Measurements from ENCODE around the gene CACNA1D.

CACNA1D gene

DNA sequence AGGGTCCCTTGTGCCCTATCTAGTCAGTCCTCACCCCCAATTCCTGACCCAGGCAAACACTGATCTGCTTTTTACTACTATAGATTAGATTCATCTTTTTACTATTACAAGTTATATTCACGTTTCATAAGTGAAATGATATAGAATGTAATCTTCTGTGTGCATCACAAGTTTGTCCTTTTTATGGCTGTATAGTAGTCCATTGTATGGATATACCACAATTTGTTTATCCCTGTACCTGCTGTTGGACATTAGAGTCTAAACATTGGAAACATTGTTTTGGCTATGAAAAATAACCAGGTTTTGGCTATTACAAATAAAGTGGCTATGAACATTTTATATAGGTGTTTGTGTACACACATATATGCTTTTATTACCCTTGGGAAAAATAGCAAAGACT lies 112.4 kb downstream of the CACNA1D start:
- Histone ChIP-seq H3K79me2 (ENCODE audit: control insufficient read depth, insufficient read depth, low read length, unreplicated experiment) (no peaks in the 10 kb centered on the region), H3K27me3 (ENCODE audit: insufficient read depth, low read length) (no peaks in the 10 kb centered on the region), H3K4me1 (ENCODE audit: control insufficient read depth, insufficient read depth, low read length, unreplicated experiment) (no peaks in the 10 kb centered on the region), H3K27ac (ENCODE audit: low read depth, low read length) (no peak overlapping the region), H3K4me3 (ENCODE audit: low read depth, low read length) (no peak overlapping the region), H2AFZ (ENCODE audit: low read length, unreplicated experiment) (no peak overlapping the region), H3K36me3 (ENCODE audit: insufficient read depth, low read length) (no peaks in the 10 kb centered on the region)

DNA sequence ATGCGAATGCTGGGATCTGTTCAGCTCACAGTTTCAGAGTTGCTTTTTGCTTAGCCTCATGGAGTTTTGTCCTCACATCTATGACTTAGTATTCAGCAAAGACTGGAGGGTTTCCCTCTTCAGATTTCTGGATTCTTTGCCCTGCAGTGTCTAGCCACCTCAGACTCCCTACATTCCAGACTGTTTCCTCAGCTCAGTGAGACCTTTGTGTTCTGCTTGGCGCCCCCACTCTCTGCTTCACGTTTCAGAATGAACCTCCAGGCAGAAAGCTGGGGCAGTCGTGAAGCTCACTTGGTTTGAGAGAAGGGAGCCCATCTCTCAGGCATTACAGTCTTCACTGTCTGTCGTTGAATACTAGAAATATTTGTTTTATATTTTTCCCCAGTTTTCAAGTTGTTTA lies 118.1 kb downstream of the CACNA1D start:
- Histone ChIP-seq H3K4me1 (ENCODE audit: control insufficient read depth, insufficient read depth, low read length, unreplicated experiment) (no peaks in the 10 kb centered on the region), H3K36me3 (ENCODE audit: insufficient read depth, low read length) (no peaks in the 10 kb centered on the region), H3K27ac (ENCODE audit: low read depth, low read length) (no peak overlapping the region), H2AFZ (ENCODE audit: low read length, unreplicated experiment) (no peak overlapping the region), H3K79me2 (ENCODE audit: control insufficient read depth, insufficient read depth, low read length, unreplicated experiment) (no peaks in the 10 kb centered on the region), H3K4me3 (ENCODE audit: low read depth, low read length) (no peak overlapping the region), H3K27me3 (ENCODE audit: insufficient read depth, low read length) (no peaks in the 10 kb centered on the region)

DNA sequence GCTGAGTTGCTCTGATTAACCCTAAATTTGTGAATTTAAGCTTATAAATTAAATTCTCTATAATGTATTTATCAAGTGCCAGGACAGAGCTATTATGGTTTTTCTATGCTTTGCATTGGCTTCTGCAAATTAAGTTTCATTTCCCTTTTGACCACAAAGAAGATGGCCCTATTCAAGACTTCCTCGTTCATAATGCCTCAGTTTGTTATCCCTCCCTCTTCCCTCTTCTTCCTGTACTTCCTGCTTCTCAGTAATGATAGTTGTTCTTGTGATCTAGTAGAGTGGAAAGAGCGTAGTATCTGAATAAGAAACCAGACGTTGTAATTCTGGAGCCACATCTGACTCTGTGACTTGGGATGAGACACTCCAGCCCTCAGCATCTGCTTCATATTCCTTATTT lies 118.7 kb downstream of the CACNA1D start:
- Histone ChIP-seq H3K4me3 (ENCODE audit: low read depth, low read length) (no peak overlapping the region), H3K27ac (ENCODE audit: low read depth, low read length) (no peak overlapping the region), H3K27me3 (ENCODE audit: insufficient read depth, low read length) (no peaks in the 10 kb centered on the region), H3K79me2 (ENCODE audit: control insufficient read depth, insufficient read depth, low read length, unreplicated experiment) (no peaks in the 10 kb centered on the region), H3K36me3 (ENCODE audit: insufficient read depth, low read length) (no peaks in the 10 kb centered on the region), H2AFZ (ENCODE audit: low read length, unreplicated experiment) (no peak overlapping the region), H3K4me1 (ENCODE audit: control insufficient read depth, insufficient read depth, low read length, unreplicated experiment) (no peaks in the 10 kb centered on the region)

DNA sequence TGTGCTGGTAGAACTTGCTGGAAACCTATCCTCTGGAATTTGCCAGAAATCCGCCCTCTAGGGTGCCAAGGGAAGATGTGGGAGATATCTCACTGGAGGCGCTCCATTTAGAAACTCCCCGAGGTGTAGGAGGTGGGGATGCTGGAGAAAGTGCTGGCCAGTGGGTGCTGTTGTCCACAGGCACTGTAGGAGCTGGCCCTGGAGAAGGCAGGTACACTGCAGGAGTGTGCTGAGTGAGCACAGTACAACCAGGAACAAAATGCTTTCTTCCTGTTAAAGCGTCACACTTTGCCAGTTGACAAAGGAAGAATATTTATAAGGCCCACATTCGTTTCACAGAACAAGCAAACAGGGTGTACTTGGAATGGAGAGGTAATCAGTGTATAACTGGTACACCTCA lies 119.9 kb downstream of the CACNA1D start:
- no peak overlapping the region for H3K27ac ChIP-seq (ENCODE audit: low read depth, low read length)
- H3K4me1 ChIP-seq (ENCODE audit: control insufficient read depth, insufficient read depth, low read length, unreplicated experiment), result no peaks in the 10 kb centered on the region
- no peak overlapping the region for H2AFZ ChIP-seq (ENCODE audit: low read length, unreplicated experiment)
- no peaks in the 10 kb centered on the region for H3K79me2 ChIP-seq (ENCODE audit: control insufficient read depth, insufficient read depth, low read length, unreplicated experiment)
- no peaks in the 10 kb centered on the region for H3K36me3 ChIP-seq (ENCODE audit: insufficient read depth, low read length)
- H3K27me3 ChIP-seq (ENCODE audit: insufficient read depth, low read length), result no peaks in the 10 kb centered on the region
- H3K4me3 ChIP-seq (ENCODE audit: low read depth, low read length), result no peak overlapping the region

DNA sequence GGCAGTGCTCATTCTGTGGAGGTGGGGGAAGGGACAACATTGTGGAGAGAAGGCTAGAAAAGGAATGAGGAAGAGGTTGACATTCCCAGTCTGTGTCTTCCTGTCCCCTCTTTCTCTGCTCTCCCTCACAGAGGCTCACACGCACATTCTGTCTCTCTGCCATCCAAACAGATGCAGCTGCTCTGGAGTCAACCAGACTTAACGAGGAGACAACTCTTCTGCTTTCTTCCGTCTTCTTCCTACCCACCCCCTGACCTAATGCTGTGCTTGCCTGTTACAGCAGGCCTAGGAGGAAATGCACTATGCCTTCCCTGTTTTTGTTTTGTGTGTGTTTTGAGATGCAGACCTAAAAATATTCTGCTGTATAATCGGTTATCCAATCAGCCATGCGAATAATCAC lies 121.9 kb downstream of the CACNA1D start:
- no peaks in the 10 kb centered on the region for H3K79me2 ChIP-seq (ENCODE audit: control insufficient read depth, insufficient read depth, low read length, unreplicated experiment)
- H3K36me3 ChIP-seq (ENCODE audit: insufficient read depth, low read length), result no peaks in the 10 kb centered on the region
- H2AFZ ChIP-seq (ENCODE audit: low read length, unreplicated experiment), result no peak overlapping the region
- H3K27ac ChIP-seq (ENCODE audit: low read depth, low read length), result no peak overlapping the region
- no peaks in the 10 kb centered on the region for H3K4me1 ChIP-seq (ENCODE audit: control insufficient read depth, insufficient read depth, low read length, unreplicated experiment)
- H3K27me3 ChIP-seq (ENCODE audit: insufficient read depth, low read length), result no peaks in the 10 kb centered on the region
- H3K4me3 ChIP-seq (ENCODE audit: low read depth, low read length), result no peak overlapping the region

DNA sequence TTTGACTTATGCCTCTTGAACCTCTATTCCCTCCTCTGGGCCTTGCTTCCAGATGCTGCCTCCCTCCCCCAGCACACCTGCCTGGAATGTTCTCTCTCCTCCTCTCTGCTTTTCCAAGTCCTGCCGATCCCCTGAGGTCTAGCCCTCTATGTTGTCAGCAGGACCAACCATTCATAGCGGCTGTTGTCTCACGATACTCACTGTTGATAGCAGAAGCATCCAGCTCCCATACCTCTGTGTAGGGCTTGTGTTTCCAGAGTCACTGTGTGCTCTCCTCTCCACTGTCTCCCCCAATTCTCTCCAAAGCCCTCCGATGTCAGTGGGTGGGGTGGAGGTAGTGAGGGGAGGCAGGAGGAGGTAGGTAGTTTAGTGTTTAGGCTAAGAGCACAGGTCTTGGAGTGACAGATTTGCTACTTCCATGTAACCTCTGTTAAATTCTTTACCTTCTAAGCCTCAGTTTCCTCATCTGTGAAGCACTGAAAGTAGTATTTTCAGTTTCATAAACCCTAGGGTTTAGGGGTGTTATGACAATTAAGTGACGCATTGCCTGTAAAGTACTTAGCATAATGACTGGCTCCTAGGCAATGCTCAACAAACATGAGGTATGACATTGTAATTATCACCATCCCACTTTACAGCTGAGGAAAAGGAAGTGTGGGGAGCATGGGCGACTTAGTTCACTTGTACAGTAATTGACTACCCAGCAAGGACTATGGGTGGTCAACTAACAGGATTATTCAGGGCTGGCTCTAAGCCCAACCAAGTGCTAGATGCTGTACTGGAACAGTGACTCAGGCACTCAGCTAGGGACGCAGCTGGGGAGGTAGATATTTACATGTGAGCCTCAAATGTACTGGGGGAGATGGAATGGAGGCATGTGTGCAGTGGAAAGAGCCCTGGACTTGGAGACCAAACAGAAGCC lies 122.8 kb downstream of the CACNA1D start:
- no peaks in the 10 kb centered on the region for H3K27me3 ChIP-seq (ENCODE audit: insufficient read depth, low read length)
- H3K36me3 ChIP-seq (ENCODE audit: insufficient read depth, low read length), result no peaks in the 10 kb centered on the region
- H3K79me2 ChIP-seq (ENCODE audit: control insufficient read depth, insufficient read depth, low read length, unreplicated experiment), result no peaks in the 10 kb centered on the region
- H3K4me3 ChIP-seq (ENCODE audit: low read depth, low read length), result no peak overlapping the region
- H2AFZ ChIP-seq (ENCODE audit: low read length, unreplicated experiment), result no peak overlapping the region
- H3K4me1 ChIP-seq (ENCODE audit: control insufficient read depth, insufficient read depth, low read length, unreplicated experiment), result no peaks in the 10 kb centered on the region
- no peak overlapping the region for H3K27ac ChIP-seq (ENCODE audit: low read depth, low read length)

DNA sequence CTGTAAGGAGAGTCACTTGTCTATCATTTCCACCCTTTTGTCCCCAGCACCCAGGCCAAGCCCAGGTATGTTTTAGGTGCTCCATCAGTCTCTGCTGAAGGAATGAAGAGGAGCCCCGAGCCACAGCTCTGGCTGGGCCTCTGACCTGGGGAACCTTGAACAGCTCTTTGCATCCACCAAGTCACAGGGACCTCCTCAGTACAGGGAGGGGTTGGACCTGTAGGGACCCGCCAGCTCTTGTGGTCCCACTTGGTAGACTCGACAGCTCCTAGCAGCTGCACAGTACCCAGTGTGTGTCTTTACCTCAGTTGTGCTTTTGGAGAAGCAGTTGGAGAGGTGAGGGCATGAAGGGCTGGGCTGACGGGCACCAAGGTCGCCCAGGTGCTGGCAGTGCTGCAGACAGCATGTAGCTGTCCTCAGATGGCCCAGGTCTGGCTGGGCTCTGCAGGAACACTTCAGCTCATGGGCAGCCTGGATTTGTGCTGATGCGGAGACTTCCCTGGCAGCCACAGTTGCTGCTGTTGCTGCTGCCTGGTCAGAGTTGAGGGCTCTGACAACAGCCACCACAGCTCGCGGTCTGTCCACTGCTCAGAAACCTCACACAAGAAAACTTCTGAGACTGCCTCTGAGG lies 123.6 kb downstream of the CACNA1D start:
- Histone ChIP-seq H3K4me3 (ENCODE audit: low read depth, low read length) (no peak overlapping the region), H3K79me2 (ENCODE audit: control insufficient read depth, insufficient read depth, low read length, unreplicated experiment) (no peaks in the 10 kb centered on the region), H3K4me1 (ENCODE audit: control insufficient read depth, insufficient read depth, low read length, unreplicated experiment) (no peaks in the 10 kb centered on the region), H3K27ac (ENCODE audit: low read depth, low read length) (no peak overlapping the region), H3K36me3 (ENCODE audit: insufficient read depth, low read length) (no peaks in the 10 kb centered on the region), H3K27me3 (ENCODE audit: insufficient read depth, low read length) (no peaks in the 10 kb centered on the region), H2AFZ (ENCODE audit: low read length, unreplicated experiment) (no peak overlapping the region)

DNA sequence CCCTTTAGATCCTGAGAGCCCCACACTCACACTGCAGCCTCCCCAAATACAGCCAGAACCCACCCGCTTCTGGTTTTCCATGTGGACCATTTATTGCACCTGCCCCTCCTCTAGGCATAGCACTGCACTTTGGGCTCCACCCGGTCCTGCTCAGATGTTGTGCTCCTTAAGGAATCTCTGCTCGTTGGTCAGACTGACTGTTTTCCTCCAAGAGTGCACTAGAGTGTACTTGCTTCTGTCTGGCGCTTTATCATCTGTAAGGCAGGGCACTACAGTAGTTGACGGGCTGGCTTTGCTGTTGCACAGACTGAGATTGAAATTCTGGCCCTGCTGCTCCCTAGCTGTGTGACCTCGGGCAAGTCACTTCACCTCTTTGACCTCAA lies 124.1 kb downstream of the CACNA1D start:
- Histone ChIP-seq H3K79me2 (ENCODE audit: control insufficient read depth, insufficient read depth, low read length, unreplicated experiment) (no peaks in the 10 kb centered on the region), H2AFZ (ENCODE audit: low read length, unreplicated experiment) (no peak overlapping the region), H3K27ac (ENCODE audit: low read depth, low read length) (no peak overlapping the region), H3K27me3 (ENCODE audit: insufficient read depth, low read length) (no peaks in the 10 kb centered on the region), H3K4me3 (ENCODE audit: low read depth, low read length) (no peak overlapping the region), H3K36me3 (ENCODE audit: insufficient read depth, low read length) (no peaks in the 10 kb centered on the region), H3K4me1 (ENCODE audit: control insufficient read depth, insufficient read depth, low read length, unreplicated experiment) (no peaks in the 10 kb centered on the region)

DNA sequence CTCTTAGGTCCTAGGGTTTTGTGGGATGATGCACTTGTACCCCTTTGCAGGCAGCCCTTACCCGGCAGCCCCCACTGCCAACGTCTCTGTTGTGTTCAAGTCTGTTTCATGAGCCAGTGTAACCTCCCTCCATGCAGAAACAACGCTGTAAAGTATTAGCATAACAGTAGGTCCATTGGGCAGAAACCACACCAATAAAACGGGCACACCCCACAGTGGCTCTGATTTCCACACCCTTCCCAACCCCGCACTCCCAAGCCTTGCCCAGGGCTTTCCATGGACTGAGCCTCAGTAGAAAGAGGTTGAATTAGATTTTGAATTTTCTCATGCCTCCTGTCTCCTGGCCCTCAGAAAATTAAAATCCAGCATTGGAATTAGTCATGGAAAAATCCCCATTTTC lies 124.5 kb downstream of the CACNA1D start:
- no peaks in the 10 kb centered on the region for H3K27me3 ChIP-seq (ENCODE audit: insufficient read depth, low read length)
- no peak overlapping the region for H3K4me3 ChIP-seq (ENCODE audit: low read depth, low read length)
- no peaks in the 10 kb centered on the region for H3K4me1 ChIP-seq (ENCODE audit: control insufficient read depth, insufficient read depth, low read length, unreplicated experiment)
- no peak overlapping the region for H3K27ac ChIP-seq (ENCODE audit: low read depth, low read length)
- no peaks in the 10 kb centered on the region for H3K79me2 ChIP-seq (ENCODE audit: control insufficient read depth, insufficient read depth, low read length, unreplicated experiment)
- no peaks in the 10 kb centered on the region for H3K36me3 ChIP-seq (ENCODE audit: insufficient read depth, low read length)
- no peak overlapping the region for H2AFZ ChIP-seq (ENCODE audit: low read length, unreplicated experiment)

DNA sequence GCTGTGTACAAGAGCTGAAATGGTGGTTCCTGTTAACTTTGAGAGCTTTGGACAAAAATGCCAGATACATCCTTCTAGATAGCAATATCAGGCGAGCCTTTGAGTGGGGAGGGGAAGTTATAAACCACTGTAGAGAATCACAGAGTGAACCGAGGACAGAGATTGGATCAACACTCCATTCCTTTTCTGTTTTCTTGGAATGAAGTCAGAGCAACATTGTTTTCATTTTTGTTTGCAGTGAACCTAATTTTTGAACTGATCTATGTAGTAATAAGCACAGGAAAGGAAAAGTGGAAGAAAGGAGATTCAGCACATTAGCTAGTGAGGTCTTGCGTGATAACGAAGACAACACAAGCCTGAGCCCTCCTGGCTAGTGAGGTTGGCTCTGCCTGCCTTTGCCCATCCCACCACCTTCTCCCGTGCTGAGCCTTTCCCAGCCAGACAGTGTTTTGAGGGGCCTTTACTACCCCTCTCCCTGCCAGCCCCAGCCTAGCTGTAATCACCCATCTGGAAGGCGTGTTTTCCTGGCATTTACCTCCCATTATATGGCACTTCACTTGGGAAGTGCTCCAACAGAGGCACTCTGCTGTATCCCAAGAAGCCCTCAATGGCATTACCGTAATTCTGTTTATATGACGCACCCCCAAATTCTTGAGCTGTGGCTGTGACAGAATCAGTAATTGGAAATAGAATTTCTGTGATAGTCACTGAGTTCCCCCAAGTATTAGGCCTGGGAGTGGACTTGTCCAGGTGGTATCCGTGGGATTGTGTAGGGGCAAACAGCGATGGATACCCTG lies 129.8 kb downstream of the CACNA1D start:
- Histone ChIP-seq H3K4me1 (ENCODE audit: control insufficient read depth, insufficient read depth, low read length, unreplicated experiment) (no peaks in the 10 kb centered on the region), H3K27me3 (ENCODE audit: insufficient read depth, low read length) (no peaks in the 10 kb centered on the region; the same call in 1 of the 2 replicates), H3K4me3 (ENCODE audit: low read depth, low read length) (no peak overlapping the region)

More for the DNA sequence above, 129.8 kb downstream of the CACNA1D start:
- Histone ChIP-seq H2AFZ (ENCODE audit: low read length, unreplicated experiment) (no peak overlapping the region), H3K27ac (ENCODE audit: low read depth, low read length) (no peak overlapping the region), H3K36me3 (ENCODE audit: insufficient read depth, low read length) (no peaks in the 10 kb centered on the region), H3K79me2 (ENCODE audit: control insufficient read depth, insufficient read depth, low read length, unreplicated experiment) (no peaks in the 10 kb centered on the region)

Data from ACC112 (cell line).